Measurements from ENCODE around the gene HMGCS2.

Gene HMGCS2

GRCh38 chr1:119768778-119769177, at the start of gene HMGCS2:
HMGCS2 (minus strand) TSS chr1:119768905; CDS start chr1:119768844, 61 bp downstream.
- no peak for DNase-seq

GRCh38 chr1:119818181-119818580, 49.5 kb upstream of the HMGCS2 start:
- DNase-seq: no peak

- no peak for DNase-seq
These were observed 47.7 kb upstream of the HMGCS2 start for GRCh38 chr1:119816407-119816806.

- DNase-seq: no peak
These were observed 47.2 kb upstream of the HMGCS2 start for GRCh38 chr1:119815928-119816327.

GRCh38 chr1:119815361-119815760, 46.7 kb upstream of the HMGCS2 start:
- no peak for DNase-seq

- DNase-seq: no peak
These were observed 45.6 kb upstream of the HMGCS2 start for GRCh38 chr1:119814288-119814687.

- no peak for DNase-seq
These were observed 43.4 kb upstream of the HMGCS2 start for GRCh38 chr1:119811985-119812557.

- DNase-seq: no peak
These were observed 42.7 kb upstream of the HMGCS2 start, which contains the start of gene REG4 for GRCh38 chr1:119811387-119811786. REG4 (minus strand) TSS chr1:119811460; CDS start chr1:119808769, 2,691 bp downstream.

- peak; percentile 80 for DNase-seq
These were observed 40.4 kb upstream of the HMGCS2 start for GRCh38 chr1:119808972-119809550.

- DNase-seq: no peak
These were observed 39.8 kb upstream of the HMGCS2 start for GRCh38 chr1:119808491-119808890.

- DNase-seq: no peak
These were observed 37.8 kb upstream of the HMGCS2 start for GRCh38 chr1:119806489-119806888.

GRCh38 chr1:119805746-119806145, 37.0 kb upstream of the HMGCS2 start:
- no peak for DNase-seq

GRCh38 chr1:119805247-119805646, 36.5 kb upstream of the HMGCS2 start:
- no peak for DNase-seq

GRCh38 chr1:119799599-119800177, 31.0 kb upstream of the HMGCS2 start:
- DNase-seq: no peak

- DNase-seq: no peak
These were observed 30.3 kb upstream of the HMGCS2 start for GRCh38 chr1:119799003-119799402.

- DNase-seq: no peak
These were observed 28.9 kb upstream of the HMGCS2 start for GRCh38 chr1:119797606-119798005.

- DNase-seq: no peak
These were observed 28.5 kb upstream of the HMGCS2 start for GRCh38 chr1:119797162-119797561.

GRCh38 chr1:119795261-119796200, 26.8 kb upstream of the HMGCS2 start:
- no peak for DNase-seq

- no peak for DNase-seq
These were observed 26.2 kb upstream of the HMGCS2 start for GRCh38 chr1:119794876-119795240.

- DNase-seq: no peak
These were observed 25.6 kb upstream of the HMGCS2 start for GRCh38 chr1:119794230-119794875.

GRCh38 chr1:119791377-119791776, 22.7 kb upstream of the HMGCS2 start:
- no peak for DNase-seq

GRCh38 chr1:119790451-119791198, 21.9 kb upstream of the HMGCS2 start:
- no peak for DNase-seq
